GM18873 (cell line): ENCODE data around the gene PFDN4.
"Not testable (repeated sequence)": the region's sequence is repeated elsewhere in the genome, so short reads cannot be mapped to it uniquely, and the experiment has no call there.

ENCODE experiments used
- ATAC-seq: cut with Tn5 transposase; IDR thresholded peaks from one replicate; pipeline ENCODE4 v1.9.1; 2021; ENCODE audit warnings: mild to moderate bottlenecking, moderate library complexity, moderate number of reproducible peaks; ENCODE audit not compliant: unreplicated experiment, low FRiP score

The PFDN4 gene

DNA sequence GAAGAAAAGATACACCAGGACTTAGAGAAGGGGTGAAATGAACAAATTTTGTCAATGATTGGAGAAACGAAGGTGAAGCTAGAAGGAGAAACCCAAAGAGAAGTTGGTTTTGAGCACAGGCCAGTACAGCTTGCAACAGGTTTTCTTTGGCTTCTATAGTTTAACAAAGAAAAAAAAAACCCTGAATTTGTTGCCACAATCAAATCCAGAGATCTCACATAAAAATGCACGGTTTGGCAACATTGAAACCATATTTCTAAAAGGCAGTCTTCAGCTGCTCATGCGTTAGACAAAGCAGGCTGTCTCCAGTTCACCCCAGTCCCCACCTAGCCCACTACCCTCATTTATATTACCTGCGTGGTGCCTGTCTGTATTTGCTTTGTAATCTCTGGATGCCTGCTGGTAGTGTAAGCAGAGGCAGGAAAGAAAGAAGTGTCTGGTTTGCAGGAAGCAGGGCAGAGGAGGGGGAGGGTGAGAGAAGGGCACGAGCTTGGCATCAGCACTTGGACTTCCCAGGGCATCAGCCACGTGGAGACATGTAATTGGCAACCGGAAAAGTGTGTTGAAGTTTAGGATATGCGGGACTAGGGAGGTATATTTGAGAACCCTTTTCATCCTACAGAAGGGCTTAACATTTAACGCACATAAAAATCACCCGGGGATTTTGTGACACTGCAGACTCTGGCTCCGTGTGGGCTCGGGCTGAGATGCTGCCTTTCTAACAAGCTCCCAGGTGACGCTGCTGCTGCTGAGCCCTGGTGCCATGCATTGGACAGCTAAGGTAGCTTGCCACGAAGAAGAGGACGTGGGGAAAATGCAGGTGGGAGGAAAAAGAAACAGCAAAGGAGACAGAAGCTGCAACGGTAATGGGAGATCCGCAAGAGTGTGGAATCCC lies 14.4 kb downstream of the PFDN4 start:
- no peak for ATAC-seq

DNA sequence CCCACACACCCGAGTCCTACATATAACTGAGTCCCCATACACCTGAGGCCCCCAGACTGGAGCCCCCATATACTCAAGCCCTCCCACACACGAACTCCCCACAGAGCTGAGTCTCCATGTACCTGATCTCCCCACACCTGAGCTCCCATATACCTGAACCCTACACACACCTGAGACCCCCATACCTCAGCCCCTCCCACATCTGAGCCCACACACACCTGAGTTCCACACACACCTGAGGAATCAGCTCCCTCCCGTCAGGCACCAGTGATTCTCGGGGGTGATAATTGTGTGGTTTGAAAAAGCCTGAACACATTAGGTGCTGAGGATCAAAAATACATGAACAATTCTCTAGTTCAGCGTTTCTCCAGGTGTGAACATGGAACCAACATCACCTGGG lies 15.4 kb downstream of the PFDN4 start:
- ATAC-seq = no peak

DNA sequence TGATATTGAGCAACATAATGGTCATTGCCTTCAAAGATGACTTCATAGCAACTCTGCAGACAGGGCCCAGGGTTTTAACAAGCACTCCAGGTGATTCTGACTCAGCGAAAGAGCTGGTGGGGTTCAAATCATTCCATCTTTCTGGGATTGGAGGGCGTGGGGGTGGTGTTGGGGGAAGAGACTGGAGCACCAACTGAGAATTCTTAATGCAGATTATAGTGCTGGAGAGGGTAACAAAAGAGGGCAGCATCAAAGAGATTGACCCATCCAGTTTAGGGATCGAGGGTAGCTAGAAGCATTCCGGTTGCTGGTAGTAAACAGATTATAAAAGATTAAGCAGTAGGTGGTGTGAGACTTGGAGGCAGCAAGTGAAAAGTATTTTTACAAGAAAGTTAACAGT lies 15.9 kb downstream of the PFDN4 start:
- ATAC-seq = no peak

DNA sequence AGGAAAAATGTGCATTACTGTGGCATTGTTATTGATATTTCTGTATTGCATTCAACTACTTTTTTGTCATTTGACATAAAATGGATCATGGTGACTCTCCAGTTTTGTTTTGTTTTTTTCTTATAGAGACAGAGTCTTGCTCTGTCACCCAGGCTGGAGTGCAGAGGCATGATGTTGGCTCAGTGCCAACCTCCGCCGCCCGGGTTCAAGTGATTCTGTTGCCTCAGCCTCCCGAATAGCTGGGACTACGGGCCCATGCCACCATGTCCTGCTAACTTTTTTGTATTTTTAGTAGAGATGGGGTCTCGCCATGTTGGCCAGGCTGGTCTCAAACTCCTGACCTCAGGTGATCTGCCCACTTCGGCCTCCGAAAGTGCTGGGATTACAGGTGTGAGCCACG lies 16.8 kb downstream of the PFDN4 start:
- ATAC-seq = not testable (repeated sequence)

DNA sequence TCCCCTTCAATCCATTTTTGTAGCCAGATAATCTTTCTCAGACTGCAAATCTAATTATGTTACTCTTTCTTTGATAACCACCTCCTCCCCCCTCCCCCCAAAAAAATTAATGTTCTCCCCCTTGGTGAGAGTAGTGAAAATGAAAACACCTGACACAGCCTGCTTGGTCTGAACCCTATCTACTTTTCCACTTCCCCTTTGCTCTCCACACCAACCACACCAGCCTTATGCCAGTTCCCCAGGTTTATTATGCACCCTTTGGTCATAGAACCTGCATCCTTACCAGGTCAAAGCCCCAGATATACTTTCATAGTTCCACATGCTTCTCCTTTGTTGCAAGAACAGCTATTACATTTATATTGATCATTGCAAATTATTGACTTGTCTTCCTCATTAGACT lies 19.4 kb downstream of the PFDN4 start:
- peak; percentile 77 for ATAC-seq

DNA sequence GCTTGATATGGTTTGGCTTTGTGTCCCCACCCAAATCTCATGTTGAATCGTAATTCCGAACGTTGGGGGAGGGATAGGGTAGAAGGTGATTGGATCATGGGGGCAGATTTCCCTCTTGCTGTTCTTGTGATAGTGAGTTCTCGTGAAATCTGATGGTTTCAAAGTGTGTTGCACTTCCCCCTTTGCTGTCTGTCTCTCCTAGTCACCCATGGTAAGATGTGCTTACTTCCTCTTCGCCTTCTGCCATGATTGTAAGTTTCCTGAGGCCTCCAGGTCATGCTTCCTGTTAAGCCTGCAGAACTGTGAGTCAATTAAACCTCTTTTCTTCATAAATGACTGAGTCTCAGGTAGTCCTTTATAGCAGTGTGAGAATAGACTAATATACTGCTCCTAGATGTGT lies 19.9 kb downstream of the PFDN4 start:
- ATAC-seq = no peak

DNA sequence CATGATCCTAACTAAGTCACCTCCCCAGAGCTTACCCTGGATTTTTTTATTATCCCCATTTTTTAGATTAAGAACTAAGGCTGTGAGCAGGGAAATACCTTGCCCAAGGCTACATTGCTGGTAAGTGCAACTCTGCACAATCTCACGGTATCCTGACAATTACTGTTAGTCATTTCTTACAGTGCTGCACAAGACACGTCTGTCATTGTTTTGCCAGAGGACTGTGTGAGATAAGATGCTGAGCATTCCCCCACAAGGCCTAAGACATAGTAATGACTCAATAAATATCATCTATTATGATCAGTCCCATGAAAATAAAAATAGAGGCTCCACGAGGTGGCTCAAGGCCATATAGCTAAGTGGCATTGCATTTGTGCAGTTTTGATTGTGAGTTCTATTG lies 21.0 kb downstream of the PFDN4 start:
- no peak for ATAC-seq

DNA sequence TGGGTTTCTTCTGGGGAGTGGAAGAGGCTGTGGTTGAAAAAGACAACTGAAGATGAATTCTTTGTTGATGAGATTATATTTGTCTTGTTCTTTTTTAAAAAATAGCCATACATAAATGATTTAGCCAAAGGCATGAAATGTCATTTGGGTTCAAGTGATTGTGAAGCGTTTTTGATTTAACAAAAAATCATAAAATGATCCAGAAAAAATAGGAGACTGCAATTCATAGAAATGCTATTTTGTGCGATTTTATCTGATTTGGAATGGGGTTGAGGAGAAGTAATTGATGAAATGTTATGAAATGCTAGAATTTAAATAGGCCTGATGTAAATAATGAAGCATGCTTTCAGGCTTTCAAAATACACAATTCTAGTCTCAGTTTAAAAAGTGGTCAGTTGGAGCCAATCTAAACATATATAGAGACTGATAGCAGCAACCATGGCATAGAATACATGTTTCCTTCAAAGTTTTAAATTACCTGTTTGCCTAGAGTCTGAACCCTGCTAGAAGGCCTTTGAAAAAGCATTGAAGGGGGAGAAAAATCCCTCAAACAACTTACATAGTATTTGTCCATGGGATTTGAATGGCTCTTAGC lies 21.8 kb downstream of the PFDN4 start:
- no peak for ATAC-seq

DNA sequence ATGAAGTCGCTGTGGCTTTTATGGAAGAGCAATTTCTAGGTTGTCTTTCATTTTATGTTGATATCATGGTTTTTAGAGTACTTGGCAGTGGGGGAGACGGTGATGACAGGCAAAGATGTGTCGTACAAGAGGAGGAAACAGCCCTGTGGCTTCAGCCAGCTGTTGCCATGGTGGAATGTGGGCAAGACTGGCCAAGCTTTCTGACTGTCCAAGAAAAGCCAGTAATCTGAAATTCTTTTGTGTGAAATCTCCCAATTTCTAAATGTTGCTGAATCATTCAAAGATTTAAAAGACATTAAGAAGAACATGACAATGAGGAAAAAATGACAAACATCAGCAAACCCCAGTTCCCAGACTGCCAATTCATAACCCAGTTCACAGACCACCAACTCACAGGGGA lies 23.1 kb downstream of the PFDN4 start:
- no peak for ATAC-seq

DNA sequence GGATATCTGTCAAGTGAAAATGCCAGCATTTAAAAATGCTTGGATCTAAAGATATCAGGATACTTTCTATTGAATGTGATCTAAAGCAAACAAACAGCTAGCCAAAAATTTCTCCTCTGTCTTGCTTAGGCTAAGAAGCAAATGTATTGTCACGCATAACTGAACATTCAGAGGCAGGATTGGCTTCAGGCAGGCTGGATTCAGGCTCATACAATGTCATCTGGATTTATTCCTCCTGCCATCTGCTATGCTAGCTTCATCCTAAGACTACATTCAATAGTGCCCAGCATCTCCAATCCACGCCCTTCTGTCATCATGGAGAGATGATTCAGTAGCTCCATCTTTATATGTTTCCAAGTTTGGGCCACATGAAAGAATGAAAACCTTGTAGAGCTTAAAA lies 27.1 kb downstream of the PFDN4 start:
- ATAC-seq = no peak

DNA sequence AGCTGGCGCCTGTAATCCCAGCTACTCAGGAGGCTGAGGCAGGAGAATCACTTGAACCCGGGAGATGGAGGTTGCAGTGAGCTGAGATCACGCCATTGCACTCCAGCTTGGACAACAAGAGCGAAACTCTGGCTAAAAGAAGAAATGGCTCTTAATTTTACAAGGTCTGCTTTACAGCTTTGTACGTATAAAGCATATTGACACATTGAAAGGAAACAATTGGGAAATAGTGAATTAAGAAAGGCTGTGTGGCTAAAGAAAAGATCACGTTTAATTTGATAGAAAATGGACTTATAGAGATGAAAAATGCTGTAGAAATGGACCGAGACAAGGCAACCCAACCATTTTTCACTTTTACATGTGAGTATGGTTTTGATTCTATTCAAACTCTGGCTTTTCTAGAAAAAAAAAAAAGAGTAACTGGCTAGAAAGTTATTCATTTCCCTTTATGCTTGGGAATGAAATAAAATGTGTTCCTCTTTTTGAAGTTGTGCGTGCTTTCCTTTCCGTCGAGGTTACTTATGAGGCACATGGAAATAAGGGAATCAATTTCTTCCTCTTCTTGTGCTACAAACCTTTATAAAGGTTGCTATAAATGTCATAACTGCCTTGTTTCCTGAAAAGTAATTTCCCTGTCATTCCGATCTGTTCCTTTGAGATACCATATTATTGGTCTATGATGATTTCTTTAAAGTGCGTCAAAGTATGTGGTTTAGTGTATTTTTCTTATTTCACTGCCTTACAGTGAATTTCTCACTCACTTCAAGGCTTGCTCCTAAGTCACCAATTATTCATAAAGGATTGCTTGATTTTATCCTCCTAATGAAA lies 29.4 kb downstream of the PFDN4 start:
- no peak for ATAC-seq

DNA sequence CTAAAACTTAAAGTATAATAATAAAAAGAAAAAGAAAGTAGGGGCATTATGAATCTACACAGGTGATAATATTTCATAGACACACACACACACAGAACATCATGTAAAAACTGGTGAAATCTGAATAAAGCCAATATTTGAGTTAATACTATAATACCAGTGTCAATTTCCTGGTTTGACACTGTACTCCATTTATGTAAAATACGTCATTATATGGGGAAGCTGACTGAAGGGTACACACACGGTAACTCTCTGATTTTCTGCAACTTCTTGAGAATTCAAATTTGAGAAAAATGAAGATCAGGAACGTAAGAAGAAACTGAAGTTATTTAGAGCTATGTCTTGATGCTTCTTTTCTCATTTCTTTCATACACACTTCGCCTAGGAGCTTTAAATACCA lies 36.2 kb downstream of the PFDN4 start:
- ATAC-seq = no peak

DNA sequence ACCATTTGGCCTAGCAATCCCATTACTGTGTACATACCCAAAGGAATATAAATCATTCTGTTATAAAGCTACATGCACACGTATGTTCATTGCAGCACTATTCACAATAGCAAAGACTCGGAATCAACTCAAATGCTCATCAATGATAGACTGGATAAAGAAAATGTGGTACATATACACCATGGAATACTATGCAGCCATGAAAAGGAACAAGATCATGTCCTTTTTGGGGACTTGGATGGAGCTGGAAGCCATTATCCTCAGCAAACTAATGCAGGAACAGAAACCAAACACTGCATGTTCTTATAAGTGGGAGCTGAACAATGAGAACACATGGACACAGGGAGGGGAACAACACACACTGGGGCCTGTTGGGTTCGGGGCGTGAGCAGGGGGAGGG lies 40.8 kb downstream of the PFDN4 start:
- ATAC-seq = not testable (repeated sequence)

DNA sequence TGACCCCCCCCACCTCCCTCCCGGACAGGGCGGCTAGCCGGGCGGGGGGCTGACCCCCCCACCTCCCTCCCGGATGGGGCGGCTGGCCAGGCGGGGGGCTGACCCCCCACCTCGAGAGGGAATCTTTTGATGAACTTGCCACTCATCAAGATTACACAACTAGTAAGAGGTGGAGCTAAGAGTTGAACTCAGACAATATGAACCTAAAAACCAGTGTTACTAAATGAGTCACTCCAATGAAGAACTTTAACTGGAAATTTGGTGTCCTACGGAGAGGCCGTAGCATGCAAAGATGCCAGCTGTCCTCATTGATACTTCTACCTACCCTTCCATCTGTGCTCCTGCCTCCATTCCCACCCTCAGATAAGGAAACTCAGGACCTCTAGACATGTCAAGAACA lies 42.8 kb downstream of the PFDN4 start:
- ATAC-seq = no peak

DNA sequence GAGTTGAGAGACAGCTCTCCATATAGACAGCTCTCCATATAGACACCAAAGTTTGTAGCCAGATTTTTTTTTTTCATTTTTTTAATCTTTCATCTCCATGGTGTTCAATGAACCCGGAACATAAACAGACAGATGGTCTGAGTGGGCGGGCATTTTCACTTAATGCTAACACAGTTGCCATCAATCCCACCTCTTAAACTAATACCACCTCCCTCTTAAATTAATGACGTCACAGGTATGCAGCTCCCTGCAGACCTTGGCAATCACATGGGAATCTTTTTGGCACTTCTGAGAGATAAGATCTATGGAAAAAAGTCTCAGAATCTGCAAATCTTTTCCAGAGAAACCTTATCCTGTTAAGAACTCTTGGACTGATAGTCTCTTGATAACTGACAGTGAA lies 43.2 kb downstream of the PFDN4 start:
- ATAC-seq = no peak

DNA sequence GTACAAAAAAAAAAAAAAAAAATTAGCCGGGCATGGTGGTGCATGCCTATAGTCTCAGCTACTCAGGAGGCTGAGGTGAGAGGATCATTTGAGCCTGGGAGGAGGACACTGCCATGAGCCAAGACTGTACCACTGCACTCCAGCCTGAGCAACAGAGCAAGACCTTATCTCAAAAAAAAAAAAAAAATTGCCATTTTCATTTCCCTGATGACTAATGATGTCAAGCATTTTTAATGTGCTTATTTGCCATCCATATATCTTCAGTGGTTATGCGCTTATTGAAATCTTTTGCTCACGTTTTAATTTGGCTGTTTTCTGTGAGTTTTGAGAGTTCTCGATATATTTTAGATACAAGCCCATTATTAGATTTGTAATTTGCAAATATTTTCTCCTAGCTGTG lies 46.7 kb downstream of the PFDN4 start:
- ATAC-seq = no peak

DNA sequence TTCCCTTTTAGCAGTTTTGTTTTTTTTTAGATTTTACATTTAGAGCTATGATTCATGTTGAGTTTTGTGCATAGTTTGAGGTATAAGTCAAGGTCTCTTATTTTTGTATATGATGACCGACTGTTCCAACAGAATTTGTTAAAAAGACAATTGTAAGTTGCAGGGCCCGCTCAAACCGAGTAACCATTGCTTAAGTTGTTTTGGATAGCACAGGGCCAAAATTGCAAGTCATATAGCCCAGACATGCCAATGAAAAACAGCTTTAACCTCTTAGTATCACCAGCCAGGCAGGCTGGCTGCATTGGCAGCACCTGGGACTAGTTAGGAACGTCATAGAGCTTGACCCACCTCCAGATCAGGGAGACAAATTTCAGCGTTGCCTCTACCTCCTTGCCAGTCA lies 47.3 kb downstream of the PFDN4 start:
- no peak for ATAC-seq

DNA sequence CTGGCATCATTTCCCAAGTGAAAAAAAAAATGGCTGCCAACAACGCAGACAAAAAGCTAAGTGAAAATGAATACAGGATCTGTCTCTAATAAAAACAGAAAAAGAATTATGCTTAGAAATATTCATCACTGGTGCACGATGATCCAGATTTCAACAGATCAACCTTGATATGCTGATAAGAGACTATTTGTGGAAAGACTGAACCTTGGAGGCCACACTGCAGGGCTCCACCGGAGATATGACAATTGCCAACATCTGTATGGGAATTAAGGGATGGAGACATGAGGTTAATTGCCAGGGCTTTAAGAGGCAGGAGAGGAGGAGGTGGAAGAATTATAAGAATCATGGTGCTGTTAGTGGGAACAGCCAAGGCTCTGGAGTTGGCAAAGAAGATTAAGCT lies 48.3 kb downstream of the PFDN4 start:
- ATAC-seq = no peak

DNA sequence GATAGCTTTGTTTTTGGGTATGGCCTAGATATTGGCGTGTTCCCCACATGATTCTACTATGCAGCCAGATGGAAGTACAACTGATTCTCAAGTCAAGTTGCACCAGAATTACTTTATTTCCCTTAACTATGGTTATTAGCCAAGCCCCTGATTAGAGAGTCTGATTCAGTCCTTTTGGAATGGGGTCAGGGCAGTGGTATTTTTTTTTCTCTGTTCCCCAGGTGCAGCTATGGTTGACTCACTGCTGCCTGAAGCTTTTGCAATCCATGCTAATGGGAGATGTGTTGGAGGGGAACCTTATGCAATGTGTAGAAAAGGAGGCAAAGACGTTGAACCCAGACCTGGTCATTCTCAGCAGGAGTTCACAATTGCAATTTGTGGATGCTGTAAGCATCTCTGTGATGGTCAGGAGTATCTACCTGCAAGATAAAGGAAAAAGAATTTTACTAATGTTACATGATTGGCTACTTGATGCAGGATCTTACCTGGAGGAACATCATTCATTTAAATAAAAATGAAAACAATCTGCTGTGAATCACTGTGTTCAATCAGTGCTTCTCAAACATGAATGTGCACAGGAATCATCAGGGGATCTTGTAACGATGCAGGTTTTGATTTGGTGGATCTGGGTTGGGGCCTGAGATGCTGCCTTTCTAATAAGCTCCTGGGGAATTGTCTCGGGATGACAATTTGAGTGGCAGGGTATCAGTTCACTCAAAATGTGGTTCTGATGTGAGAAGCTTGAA lies 49.4 kb downstream of the PFDN4 start:
- no peak for ATAC-seq

DNA sequence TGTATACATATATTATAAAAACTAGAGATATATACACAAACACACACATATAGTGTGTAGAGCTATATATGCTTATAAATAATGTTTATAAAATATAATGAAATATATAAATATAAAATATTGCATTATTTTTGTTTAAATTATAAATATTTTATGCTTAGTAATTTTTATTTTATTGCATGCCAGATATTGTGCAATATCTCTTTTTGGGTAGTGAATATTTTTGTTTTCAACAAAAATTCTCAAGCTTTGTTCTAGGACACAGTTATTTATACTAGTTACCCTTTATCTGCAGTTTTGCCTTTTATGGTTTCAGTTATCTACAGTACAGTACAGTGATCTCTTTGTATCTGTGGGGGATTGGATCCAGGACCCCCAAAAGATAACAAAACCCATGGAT lies 52.2 kb downstream of the PFDN4 start:
- no peak for ATAC-seq

DNA sequence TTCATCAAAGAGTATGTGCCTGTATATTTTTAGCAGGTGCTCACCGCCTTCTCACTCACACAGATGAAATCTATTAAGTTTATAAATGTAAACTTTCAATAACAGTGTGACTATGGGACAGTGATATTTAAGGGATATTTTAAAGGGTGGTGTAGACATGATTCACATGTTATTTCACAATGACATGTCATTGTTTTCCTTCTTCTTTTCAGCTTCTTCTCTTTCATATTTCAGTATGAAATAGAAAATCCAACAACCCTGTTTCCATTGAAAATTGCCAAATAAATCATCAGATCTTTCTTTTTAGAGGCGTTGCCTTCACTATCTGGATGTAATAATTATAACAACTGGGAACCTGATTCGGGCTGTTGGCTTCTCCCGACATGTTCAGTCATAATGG lies 54.8 kb downstream of the PFDN4 start:
- no peak for ATAC-seq
